ENCODE results near the gene MYMK.

MYMK gene

DNA sequence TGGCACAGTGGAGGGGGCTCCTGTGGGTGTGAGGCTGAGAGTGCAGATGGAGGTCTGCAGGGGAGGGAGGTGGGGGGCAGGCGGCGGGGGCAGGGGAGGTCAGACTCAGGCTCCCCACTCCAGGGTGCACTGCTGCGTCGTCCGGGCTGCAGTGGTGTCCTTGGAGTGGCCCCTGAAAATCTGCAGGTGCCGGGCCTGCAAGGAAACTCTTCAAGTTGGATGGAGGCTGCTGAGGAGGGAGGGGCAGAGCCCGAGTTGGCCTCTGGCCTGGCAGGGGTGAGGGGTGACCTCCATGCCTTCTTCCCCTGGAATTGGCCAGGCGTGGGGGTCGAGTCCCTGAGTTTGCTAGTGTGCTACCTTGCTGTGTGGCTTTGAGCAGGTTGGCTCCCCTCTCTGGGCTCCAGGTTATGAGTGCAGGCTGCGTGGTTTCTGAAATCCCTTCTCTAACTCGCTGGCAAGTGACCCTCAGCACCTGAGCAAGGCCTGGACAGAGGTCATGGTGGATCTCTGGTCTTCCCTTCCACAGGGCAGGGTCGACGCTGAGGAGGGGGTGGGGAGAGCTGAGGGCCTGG lies 10.6 kb upstream of the MYMK start:
- no peak for DNase-seq (ENCODE audit: low spot score)

DNA sequence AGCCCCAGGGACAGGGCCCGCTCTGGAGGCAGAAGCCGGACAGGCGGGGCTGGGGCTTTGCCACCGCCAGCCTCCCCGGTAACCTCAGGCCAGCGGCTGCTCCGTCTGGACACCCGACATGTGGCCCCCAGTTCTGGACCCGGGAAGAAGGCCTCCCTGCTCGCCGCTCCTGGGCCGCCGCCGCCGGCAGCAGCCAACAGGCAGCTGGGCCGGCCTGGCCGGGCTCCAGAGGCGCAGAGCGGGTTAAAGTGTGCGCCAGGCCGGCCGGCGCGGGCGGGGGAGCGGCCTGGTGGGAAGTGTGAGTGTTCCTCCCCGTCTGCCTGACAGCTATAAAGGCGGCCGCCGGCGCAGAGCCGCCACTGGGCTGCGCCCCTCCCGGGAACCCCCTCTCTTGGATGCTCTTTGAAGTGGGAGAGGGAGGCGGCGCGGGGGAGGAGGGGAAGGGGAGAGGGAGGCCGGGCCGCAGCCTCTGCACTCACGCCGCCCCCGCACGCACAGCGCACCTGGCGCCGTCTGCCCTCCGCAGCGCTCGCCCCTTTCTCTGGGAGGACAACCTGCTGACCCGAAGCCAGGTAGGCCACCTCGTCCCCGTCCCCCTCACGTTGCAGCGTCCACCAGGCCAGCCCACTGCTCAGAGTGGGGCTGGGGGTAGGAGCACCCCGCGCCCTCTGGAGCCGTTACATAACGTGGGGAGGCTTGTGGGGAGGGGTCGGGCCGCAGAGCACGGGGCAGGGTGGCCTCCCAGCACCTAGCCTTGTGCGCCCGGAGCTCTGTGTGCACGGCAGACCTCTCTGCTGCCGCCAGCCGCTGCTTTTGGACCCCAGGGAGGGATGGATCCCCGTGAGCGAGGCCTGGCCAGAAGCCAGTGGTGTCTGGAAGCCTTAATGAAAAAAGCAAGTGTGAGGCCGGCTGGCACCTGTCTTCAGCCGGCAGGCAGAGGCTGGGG lies 9.9 kb upstream of the MYMK start, which contains the start of gene ADAMTSL2:
TSS of gene ADAMTSL2 (plus strand) at position 359 of the 946 bp plus-strand sequence. CDS start 2,009 bp downstream, outside the sequence.
- DNase-seq (ENCODE audit: low spot score), result peak; percentile 76

DNA sequence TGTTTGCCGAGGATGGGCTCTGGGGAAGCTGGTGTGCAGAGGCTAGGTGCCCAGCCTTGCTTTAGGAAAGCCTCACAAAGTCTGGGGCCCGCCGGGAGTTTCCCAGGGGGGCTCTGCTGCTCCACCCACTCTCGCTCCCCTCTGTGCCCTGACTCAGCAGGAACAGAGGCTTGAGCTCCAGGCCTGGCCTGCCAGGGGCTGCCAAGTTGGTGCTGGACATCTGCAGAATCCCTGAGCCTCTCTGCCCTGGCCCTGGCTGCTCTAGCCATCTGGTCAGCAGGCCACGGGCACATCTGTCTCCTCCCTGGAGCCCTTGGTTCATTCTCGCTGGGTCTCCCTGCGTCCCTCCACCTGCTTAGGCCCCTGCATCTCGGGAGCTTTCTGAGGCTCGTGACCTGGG lies 9.1 kb upstream of the MYMK start:
- DNase-seq (ENCODE audit: low spot score), result no peak

DNA sequence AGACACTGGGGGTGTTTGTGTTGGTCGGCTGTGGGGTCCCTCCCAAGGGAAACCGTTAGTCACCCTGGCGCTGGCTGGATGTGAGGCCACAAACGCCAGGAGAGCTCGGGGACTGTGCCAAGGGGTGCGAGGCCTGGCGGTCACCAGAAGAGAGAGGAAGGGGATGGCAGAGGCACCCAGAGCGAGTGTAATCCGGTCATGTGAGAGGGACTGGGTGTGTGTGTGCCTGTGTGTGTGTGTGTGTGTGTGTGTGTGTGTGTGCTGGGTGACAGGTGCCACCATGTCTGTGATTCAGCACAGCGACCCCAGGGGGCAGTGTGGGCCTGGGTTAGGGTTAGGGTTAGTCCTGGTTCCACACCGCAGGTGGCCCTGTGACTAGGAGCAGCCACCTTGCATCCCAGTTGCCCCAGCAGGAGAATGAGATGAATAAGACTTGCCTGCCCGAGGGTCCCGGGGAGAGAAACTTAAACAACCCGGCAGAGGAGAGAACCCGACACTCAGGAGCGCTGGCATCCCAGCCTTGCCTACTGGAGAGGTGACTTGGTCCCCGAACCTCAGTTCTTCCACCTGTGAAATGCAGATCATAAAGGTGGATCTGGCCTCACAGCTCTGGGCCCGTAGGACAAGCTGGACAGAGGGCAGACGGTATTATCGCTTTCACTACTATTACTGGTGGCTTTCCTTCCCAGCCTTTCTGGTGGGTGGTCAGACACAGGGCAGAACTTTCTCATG lies 8.3 kb upstream of the MYMK start:
- peak; percentile 63 for DNase-seq (ENCODE audit: low spot score)

DNA sequence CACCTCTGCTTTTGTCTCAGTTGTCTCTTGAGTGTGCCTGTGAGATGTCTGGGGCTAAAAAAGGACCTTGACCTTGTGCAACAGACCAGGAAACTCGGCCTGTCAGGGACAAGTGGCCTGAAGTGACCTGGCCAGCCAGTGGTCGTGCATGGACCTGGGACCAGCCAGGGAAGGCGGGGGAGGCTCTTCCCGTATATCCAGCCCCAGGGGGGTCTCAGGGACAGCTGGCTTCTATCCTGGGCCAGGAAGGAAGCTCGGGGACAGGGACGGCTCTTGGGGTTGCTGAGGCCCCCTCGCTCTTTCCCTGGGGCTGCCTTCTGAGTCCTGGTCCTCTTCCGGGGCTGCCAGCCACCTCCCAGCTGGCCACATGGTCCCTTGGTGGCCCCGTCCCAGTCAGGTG lies 6.5 kb upstream of the MYMK start:
- DNase-seq (ENCODE audit: low spot score), result no peak

DNA sequence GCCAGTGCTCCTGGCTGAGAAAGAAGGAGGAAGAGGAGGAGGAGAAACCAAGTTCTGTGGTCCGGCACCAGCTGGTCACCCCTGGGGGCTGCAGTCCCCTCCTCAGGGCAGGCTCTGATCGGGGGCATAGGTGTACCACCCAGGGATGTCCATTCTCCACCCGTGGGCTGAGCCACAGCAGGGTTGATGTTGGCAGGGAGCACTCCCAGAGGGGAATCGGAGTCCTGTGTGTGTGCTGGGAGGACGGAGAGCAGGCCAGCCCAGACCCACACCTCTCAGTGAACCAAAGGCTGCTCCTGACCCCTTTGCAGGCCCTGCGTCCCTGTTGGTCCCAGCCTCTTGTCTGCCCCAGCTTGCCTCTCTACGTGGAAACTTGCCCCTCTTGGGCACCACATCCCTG lies 5.1 kb upstream of the MYMK start:
- no peak for DNase-seq (ENCODE audit: low spot score)

DNA sequence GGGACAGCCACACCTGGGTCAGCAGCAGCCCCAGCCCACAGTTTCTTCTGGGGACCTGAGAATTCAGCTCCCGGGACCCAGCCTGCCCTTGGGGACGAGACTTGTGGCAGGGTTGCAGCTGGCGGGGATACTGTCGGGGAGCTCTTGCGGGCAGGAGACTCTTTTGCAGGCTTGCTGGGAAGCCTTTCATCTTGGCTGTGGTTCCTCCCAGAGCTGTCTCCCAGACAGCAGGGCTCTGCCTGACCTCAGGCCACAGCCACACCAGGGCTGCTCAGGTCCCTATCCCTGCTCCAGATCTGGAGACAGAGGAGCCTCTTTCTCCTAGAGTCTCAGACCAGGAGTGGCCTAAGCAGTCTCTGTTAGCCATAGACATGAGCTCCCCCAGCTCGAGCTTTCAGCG lies 4.7 kb upstream of the MYMK start:
- no peak for DNase-seq (ENCODE audit: low spot score)

DNA sequence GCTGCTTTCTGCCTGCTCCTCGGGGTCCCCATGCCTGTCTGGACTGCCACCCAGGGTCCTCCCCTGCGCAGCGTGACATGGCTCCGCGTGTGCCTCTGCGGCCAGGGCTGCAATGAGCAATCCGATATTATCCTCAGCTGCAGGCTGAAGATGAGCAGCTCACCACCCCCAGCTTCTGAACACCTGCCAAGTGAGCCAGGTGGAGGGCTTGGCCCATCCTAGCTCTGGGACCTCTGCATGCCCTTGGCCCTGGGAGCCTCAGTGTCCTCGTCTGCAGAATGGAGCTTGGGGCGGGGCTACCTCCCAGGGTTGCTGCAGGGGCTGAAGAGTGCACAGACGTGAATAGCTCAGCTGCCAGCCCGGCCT lies 4.1 kb upstream of the MYMK start:
- no peak for DNase-seq (ENCODE audit: low spot score)

DNA sequence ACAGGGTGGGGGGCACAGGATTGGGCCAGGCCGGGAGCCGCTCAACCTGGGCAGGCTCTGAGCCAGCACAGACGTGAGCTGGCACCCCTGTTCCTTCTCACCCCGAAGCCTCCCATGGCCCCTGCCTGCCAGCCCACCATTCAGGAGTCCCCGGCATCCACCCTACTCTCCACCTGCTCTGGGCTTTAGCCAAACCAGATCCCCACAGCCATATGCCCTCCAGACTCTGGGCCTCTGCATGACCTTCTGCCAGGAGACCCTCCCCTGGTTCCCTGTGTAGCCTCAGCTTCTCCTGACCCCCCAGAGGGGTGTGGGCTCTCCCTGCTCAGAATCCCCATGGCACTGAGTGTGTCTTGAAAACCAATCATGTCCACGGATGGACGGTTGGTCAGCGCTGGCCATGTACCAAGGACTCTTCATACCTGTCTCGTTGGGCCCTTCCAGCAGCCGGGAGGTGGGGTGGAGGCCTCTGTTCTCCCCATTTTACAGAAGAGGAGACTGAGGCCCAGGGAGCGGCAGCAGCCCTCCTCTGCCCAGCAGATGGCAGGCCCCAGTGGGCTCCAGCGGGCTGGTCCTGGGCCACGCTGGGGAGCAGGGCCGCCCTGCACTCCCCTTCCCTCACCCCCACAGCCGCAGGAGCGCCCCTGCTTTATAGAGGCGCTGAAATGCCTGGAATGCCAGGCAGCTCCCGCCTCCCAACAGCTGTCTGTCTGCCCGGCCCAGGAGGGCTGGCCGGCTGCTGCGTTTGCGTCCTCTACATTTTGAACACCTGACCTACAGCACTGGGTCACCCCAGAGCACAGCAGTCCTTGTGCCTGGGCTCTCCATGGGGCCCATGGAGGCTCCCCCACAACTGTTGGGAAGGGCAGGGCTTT lies 3.5 kb upstream of the MYMK start:
- DNase-seq (ENCODE audit: low spot score), result no peak

DNA sequence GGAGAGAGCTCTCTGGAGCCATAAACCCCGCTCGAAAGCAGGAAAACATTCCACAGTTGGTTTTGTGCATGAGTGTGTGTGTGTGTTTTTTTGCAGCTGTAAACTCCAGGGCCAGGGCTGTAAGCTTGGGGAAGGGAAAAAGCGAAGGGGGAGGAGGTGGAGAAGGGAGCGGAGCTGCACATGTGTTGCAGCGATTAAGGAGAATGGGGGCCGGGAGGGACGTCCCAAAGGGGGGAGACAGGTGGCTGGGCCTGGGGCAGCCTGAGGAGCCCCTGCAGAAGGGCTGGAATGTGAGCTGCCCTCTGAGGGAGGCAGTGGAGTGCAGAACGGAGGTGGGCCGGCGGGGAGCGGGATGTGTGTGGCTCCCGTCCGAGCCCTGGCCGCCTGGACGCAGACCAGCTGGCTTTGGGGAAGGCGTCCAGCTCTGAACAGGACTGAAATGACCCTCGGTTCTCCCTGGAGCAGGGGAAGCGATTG lies 2.7 kb upstream of the MYMK start:
- DNase-seq (ENCODE audit: low spot score), result no peak

DNA sequence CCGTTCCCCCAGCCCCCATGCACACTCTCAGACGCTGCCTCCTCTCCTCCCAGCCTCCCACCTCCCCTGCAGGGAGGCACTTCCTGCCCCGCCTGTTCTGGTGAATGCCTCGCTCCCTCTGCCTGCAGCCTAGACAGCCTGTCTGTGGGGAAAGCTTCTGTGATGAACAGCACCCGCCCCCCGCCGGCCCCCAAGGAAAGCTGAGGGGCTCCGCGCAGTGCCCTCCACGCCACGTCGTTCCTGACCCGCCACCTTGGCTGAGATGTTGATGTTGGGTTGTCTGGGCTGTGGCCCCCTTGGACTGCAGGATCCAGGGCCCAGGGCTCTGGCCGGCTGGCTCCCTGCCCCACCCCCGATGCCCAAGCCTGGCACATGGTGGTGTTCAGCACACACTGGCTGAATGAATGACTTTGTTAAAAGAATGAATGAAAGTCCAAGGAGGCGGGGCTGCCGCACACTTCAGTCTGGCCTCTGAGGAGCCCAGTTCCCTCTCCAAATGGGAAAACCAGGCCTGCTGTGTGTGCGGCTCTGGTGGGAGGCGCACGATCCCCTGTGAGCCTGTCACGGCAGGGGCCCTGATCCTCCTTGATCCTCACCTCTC lies 2.1 kb upstream of the MYMK start:
- no peak for DNase-seq (ENCODE audit: low spot score)

DNA sequence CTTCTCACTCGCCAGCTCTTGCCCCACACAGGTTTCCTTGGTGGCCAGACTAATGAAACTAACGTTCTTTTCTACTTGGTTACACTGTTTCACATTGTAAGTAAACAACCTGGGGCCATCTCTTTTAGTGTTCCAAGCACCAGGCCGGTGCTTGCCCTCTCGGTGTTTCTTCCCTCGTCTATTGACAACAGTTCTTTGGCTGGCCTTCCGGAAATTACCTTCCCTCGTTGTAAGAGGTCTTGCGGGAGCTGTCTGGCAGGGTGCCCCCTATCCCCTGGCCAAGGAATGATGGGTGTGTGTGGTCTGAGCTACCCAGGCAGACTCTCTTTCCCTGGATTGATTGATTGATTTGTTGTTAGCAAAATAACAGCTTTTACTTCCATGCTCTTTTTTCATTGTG lies 918 bp upstream of the MYMK start:
- no peak for DNase-seq (ENCODE audit: low spot score)

DNA sequence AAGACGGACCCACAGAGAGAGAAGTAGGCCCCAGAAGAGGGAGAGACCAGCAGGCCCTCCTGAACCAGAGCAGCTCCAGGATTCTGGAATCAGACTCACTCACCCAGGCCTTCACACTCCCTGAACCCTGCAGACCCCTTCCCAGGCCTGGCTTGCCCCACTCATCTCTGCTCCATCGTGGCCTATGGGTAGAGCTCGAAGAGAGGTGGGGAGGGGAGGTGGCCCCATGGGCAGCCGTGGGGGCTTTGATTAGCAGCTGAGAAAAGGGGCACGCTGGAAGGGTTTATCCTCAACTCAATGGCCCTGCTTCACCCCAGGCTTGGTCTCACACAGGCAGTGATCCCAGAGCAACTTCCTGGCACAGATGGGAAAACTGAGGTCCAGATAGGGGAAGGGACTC lies 613 bp downstream of the MYMK start:
- no peak for DNase-seq (ENCODE audit: low spot score)

DNA sequence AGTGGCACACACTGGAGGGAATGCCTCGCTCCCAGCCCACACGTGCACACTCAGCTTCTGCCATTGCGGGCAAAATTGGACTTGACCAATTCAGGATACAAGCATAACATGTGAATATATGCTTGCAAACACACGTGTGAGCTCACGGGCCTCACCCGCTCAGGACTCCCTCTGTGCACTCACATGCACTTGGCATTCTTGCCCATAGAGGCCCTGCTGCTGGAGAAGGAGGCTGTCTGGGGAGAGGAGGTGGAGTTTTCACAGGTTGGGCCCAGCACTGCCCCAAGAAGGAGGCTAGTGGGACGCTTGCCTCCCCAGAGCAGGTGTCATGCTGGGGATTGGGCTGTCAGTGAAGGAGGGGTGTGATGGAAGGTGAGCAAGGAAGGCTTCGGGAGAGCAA lies 1.7 kb downstream of the MYMK start:
- DNase-seq (ENCODE audit: low spot score), result no peak

DNA sequence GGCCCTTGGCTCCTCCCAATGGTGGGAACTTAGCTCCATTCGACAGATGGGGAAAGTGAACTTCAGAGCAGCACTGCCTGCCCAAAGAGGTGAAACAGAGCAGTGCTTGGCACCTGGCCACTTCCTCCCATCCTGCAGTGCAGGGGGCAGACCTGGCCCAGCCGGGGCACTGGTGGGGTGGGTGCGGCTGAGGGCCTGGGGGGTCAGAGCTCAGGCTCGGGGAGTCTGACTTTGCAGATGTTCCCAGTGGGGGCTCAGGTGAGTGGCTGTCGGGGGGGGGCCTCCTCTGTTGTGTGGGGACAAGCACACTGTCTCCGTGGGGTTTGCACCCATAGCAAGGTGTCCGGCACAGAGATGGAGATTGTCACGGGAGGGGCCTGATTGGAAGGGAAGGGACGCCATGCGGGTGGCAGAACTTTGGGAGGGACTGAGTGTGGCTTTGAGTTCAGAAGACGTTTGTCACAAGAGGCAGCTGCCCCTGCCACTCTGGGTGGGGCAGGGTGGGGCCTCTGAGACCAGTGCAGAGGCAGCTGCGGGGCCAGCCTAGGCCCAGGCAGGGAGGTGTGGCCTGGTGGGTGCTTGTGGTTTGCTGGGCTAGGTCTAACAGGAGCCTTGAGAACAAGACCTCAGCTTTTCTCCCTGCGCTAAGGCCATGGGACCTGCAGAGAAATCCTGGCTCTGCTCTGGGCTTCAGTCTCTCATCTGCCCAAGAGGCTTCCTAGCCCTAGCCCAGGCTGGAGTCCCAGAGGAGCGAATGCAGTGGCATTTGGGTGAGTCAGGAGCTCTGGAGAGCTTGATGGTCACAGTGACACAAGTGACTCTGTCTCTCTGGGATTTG lies 2.5 kb downstream of the MYMK start:
- no peak for DNase-seq (ENCODE audit: low spot score)

DNA sequence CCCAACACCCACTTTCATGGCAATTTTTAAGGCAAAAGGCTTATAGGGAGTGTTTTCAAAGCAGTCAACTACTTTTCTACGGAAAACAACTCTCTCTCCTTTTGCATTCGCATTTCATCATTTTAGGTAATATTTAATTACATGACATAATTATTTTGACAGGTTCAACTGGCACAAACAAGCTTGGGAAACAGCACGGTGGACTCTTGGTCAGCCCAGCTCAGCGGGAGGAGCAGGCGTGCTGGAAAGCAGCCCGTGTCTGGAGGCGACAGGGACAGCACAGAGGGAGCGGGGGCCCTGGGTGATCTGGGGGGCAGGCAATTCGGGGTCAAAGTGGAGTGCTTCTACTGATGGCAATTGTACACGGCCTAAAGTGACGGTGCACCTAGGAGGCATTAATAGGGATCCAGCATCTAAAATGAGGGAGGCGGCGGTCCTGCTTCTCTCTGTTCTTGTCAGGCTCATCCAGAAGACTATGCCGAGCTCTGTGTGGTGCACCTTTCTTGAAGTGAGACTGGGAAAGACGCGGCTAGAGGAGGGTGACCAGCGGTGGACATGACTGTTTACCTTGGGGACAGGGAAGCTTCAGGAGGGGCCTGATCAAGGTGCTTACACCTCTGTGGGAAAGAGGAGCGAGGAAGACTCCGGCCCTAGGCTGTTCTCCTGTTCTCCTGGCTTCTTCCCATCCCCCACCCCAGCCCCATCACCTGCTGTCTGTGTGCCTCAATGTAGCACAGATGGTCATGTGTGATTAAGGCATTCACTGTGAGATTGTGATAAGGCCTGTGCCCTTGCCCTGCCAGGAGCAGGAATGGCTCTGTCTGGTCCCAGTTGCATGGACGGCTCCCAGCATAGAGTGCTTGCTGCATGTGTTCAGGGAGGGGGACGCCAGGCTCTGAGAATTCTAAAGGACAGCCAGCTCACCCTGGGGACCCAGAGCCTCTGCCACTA lies 3.4 kb downstream of the MYMK start:
- no peak for DNase-seq (ENCODE audit: low spot score)

DNA sequence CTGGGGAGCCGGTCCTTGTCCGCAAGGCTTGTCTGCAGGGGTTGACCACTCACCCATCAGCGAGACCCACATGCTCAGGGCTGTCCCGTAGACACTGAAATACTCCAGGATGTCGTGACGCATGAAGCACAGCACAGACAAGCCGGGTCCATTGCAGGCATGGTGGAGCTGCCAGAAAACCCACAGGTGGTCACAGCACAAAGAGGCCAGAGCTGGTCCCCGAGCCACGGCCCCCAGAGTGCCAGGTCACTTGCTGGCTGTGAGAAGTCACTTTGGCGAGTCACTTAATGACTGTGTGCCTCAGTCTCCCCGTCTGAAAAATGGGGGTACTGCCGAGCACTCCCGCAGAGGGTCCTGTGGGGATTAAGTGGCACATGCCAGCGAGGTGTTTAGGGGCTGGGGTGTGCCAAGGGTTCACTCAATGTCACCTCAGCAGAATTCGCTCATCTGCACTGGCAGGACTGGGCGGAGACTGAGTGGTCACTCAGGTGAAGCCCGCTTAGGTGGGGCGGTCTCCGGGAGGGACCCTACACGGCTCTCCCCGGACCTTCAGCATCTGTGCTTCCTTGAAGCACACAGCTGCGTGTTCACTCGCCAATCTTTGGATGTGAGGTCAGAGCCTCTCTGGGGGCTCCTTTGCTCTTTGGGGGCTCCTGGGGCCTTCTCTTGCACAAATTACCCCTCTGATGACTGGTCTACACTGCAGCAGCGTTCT lies 4.5 kb downstream of the MYMK start:
- DNase-seq (ENCODE audit: low spot score), result no peak

DNA sequence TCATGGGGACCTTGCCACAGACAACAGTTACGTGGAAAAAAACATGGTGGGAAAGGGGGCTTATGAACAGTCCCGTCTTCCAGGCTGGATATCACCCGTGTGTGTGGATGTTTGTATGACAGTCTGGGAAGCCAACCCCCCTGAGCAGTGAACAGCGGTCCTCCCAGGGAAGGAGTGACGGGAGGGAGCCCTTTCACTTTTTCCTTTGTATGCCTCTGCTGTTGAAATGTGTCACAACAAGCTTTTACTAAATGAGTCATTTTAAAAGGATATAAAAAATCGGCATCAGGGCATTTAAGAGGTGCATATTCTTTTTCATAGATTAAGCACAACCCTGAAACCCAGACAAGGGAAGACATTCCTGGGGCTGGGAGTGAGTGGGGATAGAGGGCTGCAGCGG lies 5.1 kb downstream of the MYMK start:
- no peak for DNase-seq (ENCODE audit: low spot score)

All from hepatic stellate cell (primary cell).